Smooth muscle cell of the brain vasculature (primary cell): Measurements from ENCODE around the gene ZNF106.

ENCODE experiments used
- DNase-seq: peaks from one replicate; pipeline ENCODE4 v3.0.0-alpha.2; 2012; ENCODE audit warnings: low read depth, low spot score

ZNF106 gene

DNA sequence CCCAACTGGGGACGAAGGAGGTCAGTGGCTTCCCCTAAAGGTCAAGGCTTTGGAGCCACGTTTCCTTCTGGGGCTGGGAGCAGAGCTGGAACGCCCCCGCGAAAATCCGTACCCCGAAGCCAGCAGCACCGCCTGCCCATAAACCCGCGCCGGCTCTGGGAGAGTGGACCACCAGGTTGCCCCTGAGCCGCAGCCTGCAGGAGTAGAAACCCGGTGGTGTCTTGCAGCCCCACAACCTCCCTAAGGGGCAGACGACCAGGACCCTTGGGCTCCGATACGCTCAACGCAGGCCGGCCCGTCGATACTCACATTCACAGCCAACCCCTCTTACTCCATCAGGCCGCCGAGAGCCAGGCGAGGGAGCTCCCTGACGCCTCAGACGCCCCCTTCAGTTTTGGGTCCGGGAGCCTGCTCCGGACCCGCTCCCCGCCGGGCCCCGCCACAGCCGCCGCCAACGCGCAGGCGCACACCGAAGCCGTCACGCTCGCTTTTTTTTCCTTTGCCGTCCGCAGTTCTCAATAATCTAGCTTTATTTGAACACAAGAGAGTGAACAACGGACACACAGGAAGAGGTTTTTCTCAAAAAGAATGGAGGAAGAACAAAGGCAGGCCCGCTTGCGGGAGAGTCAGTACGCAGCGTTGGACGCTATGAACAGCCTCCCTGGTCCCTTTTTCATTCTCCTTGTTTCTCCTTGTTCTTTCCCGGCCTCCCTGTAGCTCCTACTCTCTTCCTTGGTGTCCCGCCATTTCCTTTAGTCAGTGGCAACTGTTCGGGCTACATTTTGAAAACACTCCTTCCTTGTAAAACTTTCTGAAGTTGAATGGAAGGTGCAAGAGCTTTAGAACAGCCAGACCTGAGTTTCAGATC is at the start of gene ZNF106:
Gene ZNF106, minus strand, starts transcription at position 471 of the 868 bp plus-strand sequence. CDS start 18,852 bp downstream, outside the sequence.
- no peak for DNase-seq

- DNase-seq: no peak
Measured at GRCh38 chr15:42533246-42533645, 42.3 kb upstream of the ZNF106 start.

DNA sequence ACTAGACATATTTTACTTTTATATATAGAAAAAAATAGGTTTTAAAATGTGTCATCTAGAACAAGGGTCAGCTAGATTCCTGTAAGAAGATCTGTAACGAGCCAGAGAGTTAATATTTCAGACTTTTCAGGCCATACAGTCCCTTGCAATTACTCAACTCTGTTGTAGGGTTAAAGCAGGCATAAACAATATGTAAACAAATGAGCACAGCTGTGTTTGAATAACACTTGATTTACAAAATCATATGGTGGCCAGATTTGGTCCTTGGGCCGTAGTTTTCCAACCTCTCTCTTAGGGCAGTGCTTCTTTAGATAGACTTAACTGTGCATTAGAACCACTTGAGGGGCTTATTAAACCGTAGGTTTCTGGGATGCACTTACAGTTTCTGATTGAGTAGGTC is 38.0 kb upstream of the ZNF106 start:
- no peak for DNase-seq

DNA sequence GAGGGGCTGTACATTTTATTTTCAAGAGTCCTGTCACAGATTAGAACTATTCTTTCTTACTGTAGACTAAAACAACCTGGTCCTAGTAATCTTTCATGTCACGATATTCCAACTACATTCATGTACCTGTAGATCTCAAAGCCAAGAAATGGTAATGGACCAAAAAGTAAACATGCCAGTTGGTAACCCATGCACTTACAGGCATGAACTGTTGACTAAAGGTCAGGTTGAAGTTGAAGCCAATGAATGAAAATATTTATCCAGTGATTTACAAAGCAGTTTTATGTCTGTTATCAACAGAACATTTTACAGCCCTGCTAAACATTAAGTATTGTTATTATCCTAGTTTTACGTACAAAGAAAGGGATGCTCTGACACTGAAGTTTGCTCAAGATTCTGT is 32.4 kb upstream of the ZNF106 start:
- DNase-seq: no peak

DNA sequence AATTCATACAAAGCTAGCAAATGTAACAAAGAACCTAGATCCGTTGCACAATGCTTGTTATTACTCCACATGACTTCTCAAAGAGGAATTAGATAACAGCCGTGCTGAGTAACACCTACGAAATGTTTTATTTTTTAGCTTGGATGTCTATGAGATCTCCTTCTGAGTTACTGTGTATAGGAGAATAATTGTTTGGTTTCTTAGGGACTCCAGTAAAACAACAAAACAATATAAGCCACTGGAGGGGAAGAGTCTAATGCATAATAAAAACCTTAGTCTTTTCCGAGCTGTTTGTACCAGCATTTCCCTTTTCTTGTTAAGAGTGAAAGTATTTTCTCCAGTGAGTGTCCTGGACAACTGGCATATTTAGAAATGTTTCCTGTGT is 20.1 kb upstream of the ZNF106 start:
- no peak for DNase-seq

- no peak for DNase-seq
Measured at GRCh38 chr15:42510258-42511006, 19.5 kb upstream of the ZNF106 start.

DNA sequence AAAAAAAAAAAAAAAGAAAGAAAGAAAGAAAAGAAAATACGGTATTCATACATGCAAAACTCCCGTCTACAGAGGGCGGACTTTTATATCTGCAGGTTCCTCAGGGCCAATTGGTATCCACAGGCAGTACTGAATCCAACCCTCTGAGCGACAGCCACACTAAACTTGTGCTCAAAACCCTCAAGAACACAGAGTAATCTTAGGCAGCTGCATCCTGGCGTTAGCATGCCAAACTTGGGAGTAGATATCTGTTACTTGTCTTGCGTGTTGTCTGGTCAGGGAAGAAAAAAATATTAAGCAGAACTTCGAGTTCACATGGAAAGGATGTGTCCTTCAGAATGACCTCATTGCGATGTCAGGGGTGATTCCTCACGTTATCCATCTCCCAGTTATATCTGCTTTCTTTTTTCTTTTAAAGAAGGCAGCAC is 17.3 kb upstream of the ZNF106 start:
- DNase-seq: no peak

- no peak for DNase-seq
Measured at GRCh38 chr15:42507514-42507913, 16.6 kb upstream of the ZNF106 start.

- DNase-seq: no peak
Measured at GRCh38 chr15:42504631-42505030, 13.7 kb upstream of the ZNF106 start.

GRCh38 chr15:42503825-42504224 is 12.9 kb upstream of the ZNF106 start:
- DNase-seq: no peak

GRCh38 chr15:42502477-42502876 is 11.5 kb upstream of the ZNF106 start:
- no peak for DNase-seq

DNA sequence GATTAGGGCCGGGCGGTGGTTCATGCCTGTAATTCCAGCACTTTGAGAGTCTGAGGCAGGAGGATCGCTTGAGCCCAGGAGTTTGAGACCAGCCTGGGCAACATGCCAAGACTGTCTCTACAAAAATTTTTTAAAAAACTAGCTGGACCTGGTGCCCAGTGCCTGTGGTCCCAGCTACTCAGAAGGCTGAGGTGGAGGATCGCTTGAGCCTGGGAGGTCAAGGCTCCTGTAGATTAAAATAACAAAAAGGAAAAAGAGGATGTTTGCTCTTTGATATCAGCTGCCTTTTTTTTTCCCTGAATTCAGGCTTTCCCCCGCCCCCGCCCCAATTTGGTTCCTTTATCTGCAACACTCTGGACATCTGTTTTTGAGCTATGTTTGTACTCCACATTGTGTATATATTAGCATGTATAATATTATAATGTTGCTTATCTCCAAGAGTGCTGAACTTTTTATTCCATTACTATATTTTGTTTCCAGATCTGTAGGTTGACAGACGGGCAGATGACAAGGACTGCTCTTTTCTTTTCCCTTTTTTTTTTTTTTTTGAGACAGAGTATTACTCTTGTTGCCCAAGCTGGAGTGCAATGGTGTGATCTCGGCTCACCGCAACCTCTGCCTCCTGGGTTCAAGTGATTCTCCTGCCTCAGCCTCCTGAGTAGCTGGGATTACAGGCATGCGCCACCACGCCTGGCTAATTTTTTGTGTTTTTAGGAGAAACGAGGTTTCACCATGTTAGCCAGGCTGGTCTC is 9.1 kb upstream of the ZNF106 start:
- no peak for DNase-seq

- DNase-seq: no peak
Measured at GRCh38 chr15:42498212-42499068, 7.5 kb upstream of the ZNF106 start.

GRCh38 chr15:42495361-42496212 is 4.6 kb upstream of the ZNF106 start, which contains the start of gene SNAP23:
SNAP23 (plus strand) TSS chr15:42495634; CDS start chr15:42511847, 16,213 bp downstream.
- peak; percentile 85 for DNase-seq

GRCh38 chr15:42494998-42495360 is 4.0 kb upstream of the ZNF106 start:
- DNase-seq: no peak

DNA sequence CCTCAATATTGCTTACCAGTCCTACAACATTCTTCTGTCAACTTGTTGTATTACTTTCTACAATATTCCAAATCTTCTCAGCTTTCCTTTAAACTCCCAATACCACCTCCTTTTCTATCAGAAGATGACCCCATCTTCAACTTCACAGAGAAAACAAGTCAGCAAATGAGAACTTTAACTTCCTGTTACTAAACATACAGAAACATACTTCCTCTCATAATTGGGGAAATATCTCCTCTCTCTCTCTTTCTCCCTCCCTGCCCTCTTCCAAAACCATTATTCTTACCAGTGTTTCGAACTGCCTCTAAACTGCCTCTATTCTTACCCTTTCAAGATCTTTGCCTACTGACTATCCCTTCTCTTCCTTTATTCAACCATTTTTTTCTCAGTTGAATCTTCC is 2.7 kb upstream of the ZNF106 start:
- no peak for DNase-seq

DNA sequence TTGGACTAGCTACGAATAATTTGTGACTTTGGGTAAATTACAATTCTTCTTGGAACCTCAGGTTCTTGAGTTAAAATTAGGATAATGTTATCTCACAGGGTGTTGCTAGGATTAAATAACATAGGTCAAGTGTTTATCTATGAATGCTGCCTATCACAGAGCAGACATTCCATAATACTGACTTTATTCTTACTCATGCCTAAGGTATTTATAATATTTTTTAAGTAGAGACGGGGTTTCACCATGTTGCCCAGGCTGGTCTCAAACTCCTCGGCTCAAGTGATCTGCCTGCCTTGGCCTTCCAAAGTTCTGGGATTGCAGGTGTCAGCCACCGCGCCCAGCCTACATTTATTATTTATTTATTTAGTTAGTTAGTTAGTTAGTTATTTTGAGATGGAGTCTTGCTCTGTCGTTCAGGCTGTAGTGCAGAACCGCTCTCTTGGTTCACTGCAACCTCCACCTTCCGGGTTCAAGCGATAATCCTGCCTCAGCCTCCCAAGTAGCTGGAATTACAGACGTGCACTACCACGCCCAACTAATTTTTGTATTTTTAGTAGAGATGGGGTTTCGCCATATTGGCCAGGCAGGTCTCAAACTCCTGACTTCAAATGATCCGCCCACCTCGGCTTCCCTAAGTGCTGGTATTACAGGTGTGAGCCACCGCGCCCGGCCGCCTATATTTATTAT is 741 bp upstream of the ZNF106 start:
- DNase-seq: no peak

GRCh38 chr15:42490291-42490670 is 660 bp downstream of the ZNF106 start:
- DNase-seq: no peak

DNA sequence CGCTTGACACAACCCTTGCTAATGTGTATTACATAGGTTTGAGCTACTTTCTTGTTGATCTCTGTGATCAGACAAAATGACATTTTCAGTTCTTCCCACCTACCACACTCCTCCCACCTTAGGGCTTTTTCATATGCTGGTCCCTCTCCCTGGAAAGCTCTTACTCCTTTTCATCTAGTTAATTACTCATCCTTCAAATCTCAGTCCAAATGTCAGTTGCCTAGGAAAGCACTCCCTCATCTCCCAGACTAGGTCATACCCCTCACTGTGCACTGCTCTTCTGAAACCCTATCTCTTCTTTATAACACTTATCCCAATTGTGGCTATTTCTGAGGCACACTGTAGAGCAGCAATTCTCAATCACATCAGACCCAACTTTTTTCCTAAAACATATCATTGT is 7.3 kb downstream of the ZNF106 start:
- no peak for DNase-seq

GRCh38 chr15:42482701-42483100 is 8.2 kb downstream of the ZNF106 start:
- DNase-seq: no peak
